SK-N-SH (cell line): ENCODE measurements around the gene MAP4K3. TPM values are rescaled to one million over a fixed set of nuclear protein-coding genes. Genes with fewer than 3 reads are reported as not detected.

ENCODE experiments used
- CTCF ChIA-PET: fragments of 300-600, 350-600 bp; formaldehyde crosslinking; extraction: SDS; loops from one replicate; lab custom pipeline; 2021; lab: Yijun Ruan, JAX
- POLR2A ChIA-PET: fragments of 350-600 bp; sonication (Branson Sonifier 250); formaldehyde crosslinking; extraction: SDS; loops from one replicate; lab custom pipeline; 2020; ENCODE audit warnings: antibody characterized with exemption, inconsistent platforms; lab: Yijun Ruan, JAX
- DNase-seq: peaks from one replicate; pipeline ENCODE4 v3.0.0; 2012
- H2AFZ ChIP-seq: fragments of 200-600 bp; sonication (generic); 2 replicates; pipeline ENCODE4 v1.8.1; 2016; ENCODE audit warnings: antibody characterized with exemption, mild to moderate bottlenecking, low read depth
- H3F3A ChIP-seq: fragments of 200-600 bp; sonication (generic); replicated peaks from 2 replicates; pipeline ENCODE3; 2016; ENCODE audit warnings: antibody characterized with exemption, mild to moderate bottlenecking; ENCODE audit not compliant: insufficient read depth
- H3K27ac ChIP-seq, 2 experiments: fragments of 200-500 bp in 1 of 2; fragments of 200-600 bp in 1 of 2; sonication (Bioruptor generic) in 1 of 2; sonication (generic), shearing (Covaris generic) in 1 of 2; 2 replicates each; pipeline versions ENCODE4 v1.5.1 to v1.6.1; 2014 to 2016; ENCODE audit warnings: low read depth in 2 of 2, inconsistent platforms in 1 of 2, low read length in 1 of 2, mild to moderate bottlenecking in 1 of 2, mixed read lengths in 1 of 2
- H3K27me3 ChIP-seq: fragments of 200-600 bp; sonication (generic), shearing (Covaris generic); 2 replicates; pipeline ENCODE4 v1.6.1; 2016; ENCODE audit warnings: mixed run types; ENCODE audit not compliant: insufficient read depth
- H3K36me3 ChIP-seq, 2 experiments: fragments of 200-500 bp in 1 of 2; fragments of 200-600 bp in 1 of 2; sonication (Bioruptor generic) in 1 of 2; sonication (generic) in 1 of 2; replicated peaks in 1 of 2; 2 replicates each; pipeline versions ENCODE3 to v1.5.1; 2014 to 2016; ENCODE audit warnings: low read length in 1 of 2, mild to moderate bottlenecking in 1 of 2; ENCODE audit not compliant: insufficient read depth in 2 of 2, control insufficient read depth in 1 of 2
- H3K4me1 ChIP-seq, 2 experiments: fragments of 200-500 bp in 1 of 2; fragments of 200-600 bp in 1 of 2; sonication (Bioruptor generic) in 1 of 2; sonication (generic), shearing (Covaris generic) in 1 of 2; 2 replicates each; pipeline versions ENCODE4 v1.5.1 to v1.6.1; 2014 to 2016; ENCODE audit warnings: low read depth in 1 of 2, low read length in 1 of 2, mixed run types in 1 of 2; ENCODE audit not compliant: insufficient read depth in 2 of 2, control insufficient read depth in 1 of 2
- H3K4me2 ChIP-seq: fragments of 200-600 bp; sonication (generic), shearing (Covaris generic); 2 replicates; pipeline ENCODE4 v1.6.1; 2017; ENCODE audit warnings: mixed run types
- H3K4me3 ChIP-seq, 2 experiments: fragments of 200-500 bp in 1 of 2; fragments of 200-600 bp in 1 of 2; sonication (Bioruptor generic) in 1 of 2; sonication (generic), shearing (Covaris generic) in 1 of 2; 2 replicates each; pipeline versions ENCODE4 v1.5.1 to v1.8.1; 2014 to 2016; ENCODE audit warnings: low read depth in 2 of 2, inconsistent platforms in 1 of 2, low read length in 1 of 2, mild to moderate bottlenecking in 1 of 2, mixed read lengths in 1 of 2, moderate library complexity in 1 of 2
- H3K79me2 ChIP-seq: fragments of 200-600 bp; sonication (generic); 2 replicates; pipeline ENCODE4 v1.8.1; 2017; ENCODE audit warnings: mild to moderate bottlenecking; ENCODE audit not compliant: insufficient read depth
- H3K9ac ChIP-seq: fragments of 200-600 bp; sonication (generic); 2 replicates; pipeline ENCODE4 v1.6.1; 2017; ENCODE audit warnings: mixed run types
- H3K9me2 ChIP-seq: fragments of 200-600 bp; sonication (generic); 2 replicates; pipeline ENCODE4 v1.6.1; 2017; ENCODE audit warnings: mixed run types
- H3K9me3 ChIP-seq: fragments of 200-600 bp; sonication (generic); 2 replicates; pipeline ENCODE4 v1.6.1; 2017; ENCODE audit warnings: mixed run types, mild to moderate bottlenecking, moderate library complexity
- H4K20me1 ChIP-seq: fragments of 200-600 bp; sonication (generic); 2 replicates; pipeline ENCODE4 v1.6.1; 2017; ENCODE audit warnings: mild to moderate bottlenecking, mixed run types; ENCODE audit not compliant: insufficient read depth
- ELF1 ChIP-seq: IDR thresholded peaks from 2 replicates; pipeline ENCODE4 v1.4.0; 2012
- EP300 ChIP-seq, 2 experiments: IDR thresholded peaks; 2 replicates each; pipeline versions ENCODE4 v1.4.0 to v1.6.1; 2012; ENCODE audit warnings: borderline replicate concordance in 1 of 2, low read depth in 1 of 2, low read length in 1 of 2
- EZH2phosphoT487 ChIP-seq: fragments of 200-600 bp; sonication (generic); IDR thresholded peaks from 2 replicates; pipeline ENCODE4 v1.6.1; 2017; ENCODE audit warnings: low read depth, mixed run types, mild to moderate bottlenecking, antibody characterized with exemption, moderate library complexity, borderline replicate concordance
- FOSL2 ChIP-seq: IDR thresholded peaks from 2 replicates; pipeline ENCODE4 v1.4.0; 2012; ENCODE audit warnings: low read depth, mild to moderate bottlenecking, moderate library complexity, borderline replicate concordance
- FOXJ3 ChIP-seq: sonication (generic); formaldehyde crosslinking; IDR thresholded peaks from 2 replicates; pipeline ENCODE4 v1.5.1; 2020; ENCODE audit warnings: mild to moderate bottlenecking, missing genetic modification reagents
- FOXM1 ChIP-seq: IDR thresholded peaks from 2 replicates; pipeline ENCODE4 v1.4.0; 2012; ENCODE audit warnings: low read depth, mild to moderate bottlenecking
- GABPA ChIP-seq: IDR thresholded peaks from 2 replicates; pipeline ENCODE4 v1.4.0; 2012; ENCODE audit warnings: low read depth, mild to moderate bottlenecking
- JUND ChIP-seq: IDR thresholded peaks from 2 replicates; pipeline ENCODE4 v1.4.0; 2012
- MEF2A ChIP-seq: IDR thresholded peaks from 2 replicates; pipeline ENCODE4 v1.4.0; 2012; ENCODE audit warnings: low read depth, borderline replicate concordance
- MXI1 ChIP-seq: IDR thresholded peaks from 2 replicates; pipeline ENCODE4 v1.6.1; 2012; ENCODE audit warnings: mild to moderate bottlenecking, low read depth, low read length, improper control_type of control experiment
- NFIC ChIP-seq: IDR thresholded peaks from 2 replicates; pipeline ENCODE4 v1.4.0; 2012; ENCODE audit warnings: borderline replicate concordance
- NRF1 ChIP-seq: IDR thresholded peaks from 2 replicates; pipeline ENCODE4 v1.6.1; 2012; ENCODE audit warnings: low read depth, mild to moderate bottlenecking, low read length
- PBX3 ChIP-seq: IDR thresholded peaks from 2 replicates; pipeline ENCODE4; 2012
- POLR2AphosphoS5 ChIP-seq: IDR thresholded peaks from 2 replicates; pipeline ENCODE4 v1.6.1; 2012; ENCODE audit warnings: low read depth, low read length
- RCOR1 ChIP-seq: fragments of 150-350 bp; IDR thresholded peaks from 2 replicates; pipeline ENCODE4 v1.6.1; 2017; ENCODE audit warnings: antibody characterized with exemption, low read length
- RFX5 ChIP-seq: IDR thresholded peaks from 2 replicates; pipeline ENCODE4 v1.6.1; 2012; ENCODE audit warnings: mild to moderate bottlenecking, improper control_type of control experiment, low read length
- RXRA ChIP-seq: IDR thresholded peaks from 2 replicates; pipeline ENCODE4 v1.4.0; 2012; ENCODE audit warnings: low read depth, mild to moderate bottlenecking, borderline replicate concordance
- SMC3 ChIP-seq: IDR thresholded peaks from 2 replicates; pipeline ENCODE4 v1.6.1; 2012; ENCODE audit warnings: low read depth, low read length, improper control_type of control experiment
- TAF1 ChIP-seq: IDR thresholded peaks from 2 replicates; pipeline ENCODE4 v1.6.1; 2012; ENCODE audit warnings: low read depth, mild to moderate bottlenecking, low read length, moderate library complexity, borderline replicate concordance
- TCF12 ChIP-seq: IDR thresholded peaks from 2 replicates; pipeline ENCODE4 v1.4.0; 2012
- TEAD4 ChIP-seq: IDR thresholded peaks from 2 replicates; pipeline ENCODE4 v1.4.0; 2012; ENCODE audit warnings: mild to moderate bottlenecking, borderline replicate concordance; ENCODE audit not compliant: insufficient read depth
- WGBS: methylation state at CpG from one replicate; pipeline ENCODE4 v1.1.6; 2017; ENCODE audit warnings: low lambda C conversion rate; 5-methylcytosine and 5-hydroxymethylcytosine counted together
- polyA plus RNA-seq, 3 experiments: library from polyadenylated mRNA; depleted of rRNA; stranded (reverse); fragments of >200 nt; gene quantifications; 2 replicates each; pipeline ENCODE4 v1.2.3, GENCODE V29; 2012
- TF ChIP-seq, protein P1 (sequence below): IDR thresholded peaks from 2 replicates; pipeline ENCODE4 v1.4.0; 2012; ENCODE audit warnings: low read depth, borderline replicate concordance
- TF ChIP-seq, protein P2 (sequence below): fragments of 150-350 bp; IDR thresholded peaks from 2 replicates; pipeline ENCODE4 v1.6.1; 2016; ENCODE audit warnings: mild to moderate bottlenecking, low read depth, low read length

The MAP4K3 gene
- polyA plus RNA-seq, 1 of the 3 experiments (the other 2 are of a cell fraction), result 8.8 TPM

- DNase-seq, result no peak
- no peak overlapping the region for H3K9ac ChIP-seq
- H4K20me1 ChIP-seq, result no peaks in the 10 kb centered on the region
- H3K4me1 ChIP-seq, result peaks cover 0 to 7% of the 10 kb centered on the region in 2 experiments; a peak in 3 of 4 replicates
- no peaks in the 10 kb centered on the region for H3K36me3 ChIP-seq
- H3K9me2 ChIP-seq, result no peaks in the 10 kb centered on the region
- H3K27me3 ChIP-seq, result no peaks in the 10 kb centered on the region
- ChIA-PET CTCF (interaction anchor here (0.8 to 3.9 kb wide), 6 partner anchors 9 to 294 kb away, joined by 3 to 18 read pairs (median 4); partner anchors contain the start of gene SOS1), POLR2A (no interaction called here)
- H3F3A ChIP-seq, result peaks cover 7% of the 10 kb centered on the region
- TF ChIP-seq ELF1 (no peak), FOXM1 (no peak), MXI1 (no peak), TCF12 (no peak), GABPA (no peak), NRF1 (no peak), SMC3 (no peak), TAF1 (no peak), MEF2A (no peak), RCOR1 (no peak), RXRA (no peak), RFX5 (no peak), EP300 (IDR thresholded peaks at IDR 0.05; ENCODE audit: borderline replicate concordance in 1 of 2, low read depth in 1 of 2, low read length in 1 of 2) (no peak), PBX3 (no peak)
- TF ChIP-seq, protein P1, sequence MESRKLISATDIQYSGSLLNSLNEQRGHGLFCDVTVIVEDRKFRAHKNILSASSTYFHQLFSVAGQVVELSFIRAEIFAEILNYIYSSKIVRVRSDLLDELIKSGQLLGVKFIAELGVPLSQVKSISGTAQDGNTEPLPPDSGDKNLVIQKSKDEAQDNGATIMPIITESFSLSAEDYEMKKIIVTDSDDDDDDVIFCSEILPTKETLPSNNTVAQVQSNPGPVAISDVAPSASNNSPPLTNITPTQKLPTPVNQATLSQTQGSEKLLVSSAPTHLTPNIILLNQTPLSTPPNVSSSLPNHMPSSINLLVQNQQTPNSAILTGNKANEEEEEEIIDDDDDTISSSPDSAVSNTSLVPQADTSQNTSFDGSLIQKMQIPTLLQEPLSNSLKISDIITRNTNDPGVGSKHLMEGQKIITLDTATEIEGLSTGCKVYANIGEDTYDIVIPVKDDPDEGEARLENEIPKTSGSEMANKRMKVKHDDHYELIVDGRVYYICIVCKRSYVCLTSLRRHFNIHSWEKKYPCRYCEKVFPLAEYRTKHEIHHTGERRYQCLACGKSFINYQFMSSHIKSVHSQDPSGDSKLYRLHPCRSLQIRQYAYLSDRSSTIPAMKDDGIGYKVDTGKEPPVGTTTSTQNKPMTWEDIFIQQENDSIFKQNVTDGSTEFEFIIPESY, result no peak
- TF ChIP-seq, all 33 proteins: peak for 0
- no peak overlapping the region for H2AFZ ChIP-seq
- WGBS, result 94% methylated on average over 4 of the region's 4 CpGs
- no peaks in the 10 kb centered on the region for H3K79me2 ChIP-seq
- no peak overlapping the region for H3K27ac ChIP-seq
- H3K4me2 ChIP-seq, result no peak overlapping the region
- H3K9me3 ChIP-seq, result 0 out of 2 replicates have a peak, but pooled peaks cover 1% of the 10 kb centered on the region
- no peak overlapping the region for H3K4me3 ChIP-seq
Observed at GRCh38 chr2:39241588-39241987, 195.5 kb downstream of the MAP4K3 start.

- WGBS, result 91% methylated on average over 6 of the region's 6 CpGs
- ChIA-PET POLR2A (no interaction called here), CTCF (interaction anchor here (1.6 to 3.9 kb wide), 2 partner anchors 11 to 182 kb away, joined by 3 to 18 read pairs; no protein-coding TSS in a partner anchor)
- Histone ChIP-seq H3K4me1 (peaks cover 0 to 7% of the 10 kb centered on the region in 2 experiments; a peak in 3 of 4 replicates), H3K4me3 (no peak overlapping the region), H3K27ac (no peak overlapping the region), H4K20me1 (no peaks in the 10 kb centered on the region), H3K79me2 (no peaks in the 10 kb centered on the region; the same call in 1 of the 2 replicates), H3K36me3 (peaks cover 0 to 4% of the 10 kb centered on the region in 2 experiments), H3K4me2 (no peak overlapping the region), H2AFZ (no peak overlapping the region), H3K9me2 (no peaks in the 10 kb centered on the region), H3K9me3 (0 out of 2 replicates have a peak, but pooled peaks cover 7% of the 10 kb centered on the region), H3K9ac (no peak overlapping the region), H3K27me3 (no peaks in the 10 kb centered on the region), H3F3A (peaks cover 7% of the 10 kb centered on the region)
- DNase-seq, result no peak
- TF ChIP-seq JUND (no peak), TEAD4 (no peak), FOSL2 (no peak), ELF1 (no peak), SMC3 (no peak), RXRA (no peak), EZH2phosphoT487 (no peak), POLR2AphosphoS5 (no peak), MEF2A (no peak), NFIC (no peak), FOXJ3 (CRISPR knock-in tag) (no peak), MXI1 (no peak), GABPA (no peak)
- TF ChIP-seq, protein P1, result no peak
- TF ChIP-seq, protein P2, sequence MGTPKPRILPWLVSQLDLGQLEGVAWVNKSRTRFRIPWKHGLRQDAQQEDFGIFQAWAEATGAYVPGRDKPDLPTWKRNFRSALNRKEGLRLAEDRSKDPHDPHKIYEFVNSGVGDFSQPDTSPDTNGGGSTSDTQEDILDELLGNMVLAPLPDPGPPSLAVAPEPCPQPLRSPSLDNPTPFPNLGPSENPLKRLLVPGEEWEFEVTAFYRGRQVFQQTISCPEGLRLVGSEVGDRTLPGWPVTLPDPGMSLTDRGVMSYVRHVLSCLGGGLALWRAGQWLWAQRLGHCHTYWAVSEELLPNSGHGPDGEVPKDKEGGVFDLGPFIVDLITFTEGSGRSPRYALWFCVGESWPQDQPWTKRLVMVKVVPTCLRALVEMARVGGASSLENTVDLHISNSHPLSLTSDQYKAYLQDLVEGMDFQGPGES, result no peak
Observed at GRCh38 chr2:39240758-39241157, 196.3 kb downstream of the MAP4K3 start.
